Hepatocyte (in vitro differentiated cells): ENCODE results near the gene SEPTIN10. TPM values are rescaled to one million over a fixed set of nuclear protein-coding genes. Genes with fewer than 3 reads are reported as not detected.

Experiments
- DNase-seq: peaks from one replicate; pipeline ENCODE4 v3.0.0-alpha.2; 2016; ENCODE audit warnings: low spot score
- H2AFZ ChIP-seq: fragments of 200-600 bp; sonication (generic); 2 replicates; pipeline ENCODE4 v1.6.0; 2016; ENCODE audit warnings: antibody characterized with exemption, mild to moderate bottlenecking
- H3K27ac ChIP-seq: fragments of 200-600 bp; sonication (generic); 2 replicates; pipeline ENCODE4 v1.5.1; 2016; ENCODE audit warnings: mild to moderate bottlenecking
- H3K27me3 ChIP-seq: fragments of 200-600 bp; sonication (generic); 2 replicates; pipeline ENCODE4 v1.6.1; 2016
- H3K36me3 ChIP-seq: fragments of 200-600 bp; sonication (generic); replicated peaks from 2 replicates; pipeline ENCODE4 v1.5.1; 2016; ENCODE audit warnings: low read depth; ENCODE audit not compliant: insufficient read depth
- H3K4me1 ChIP-seq: fragments of 200-600 bp; sonication (generic); 2 replicates; pipeline ENCODE4 v1.5.1; 2016; ENCODE audit warnings: mild to moderate bottlenecking, moderate library complexity; ENCODE audit not compliant: insufficient read depth
- H3K4me2 ChIP-seq: fragments of 200-600 bp; sonication (generic); 2 replicates; pipeline ENCODE4 v1.6.0; 2016
- H3K4me3 ChIP-seq: fragments of 200-600 bp; sonication (generic); 2 replicates; pipeline ENCODE4 v1.5.1; 2016; ENCODE audit warnings: mild to moderate bottlenecking
- H3K79me2 ChIP-seq: fragments of 200-600 bp; sonication (generic); 2 replicates; pipeline ENCODE4 v1.6.0; 2017; ENCODE audit warnings: mild to moderate bottlenecking
- H3K9me2 ChIP-seq: fragments of 200-600 bp; sonication (generic); replicated peaks from 2 replicates; pipeline ENCODE4 v1.6.0; 2017; ENCODE audit warnings: mild to moderate bottlenecking; ENCODE audit not compliant: insufficient read depth
- H3K9me3 ChIP-seq: fragments of 200-600 bp; sonication (generic); 2 replicates; pipeline ENCODE4 v1.5.1; 2016; ENCODE audit warnings: low read depth, mild to moderate bottlenecking
- H4K20me1 ChIP-seq: fragments of 200-600 bp; sonication (generic); 2 replicates; pipeline ENCODE4 v1.6.0; 2016; ENCODE audit warnings: mild to moderate bottlenecking; ENCODE audit not compliant: insufficient read depth, poor library complexity, severe bottlenecking
- EZH2 ChIP-seq: fragments of 200-600 bp; sonication (generic); IDR thresholded peaks from 2 replicates; pipeline ENCODE4 v1.6.1; 2016; ENCODE audit warnings: antibody characterized with exemption, mild to moderate bottlenecking, borderline replicate concordance
- EZH2phosphoT487 ChIP-seq: fragments of 200-600 bp; sonication (generic); IDR thresholded peaks from one replicate; pipeline ENCODE4 v1.6.1; 2018; ENCODE audit warnings: antibody characterized with exemption, mild to moderate bottlenecking, low read depth, moderate library complexity; ENCODE audit not compliant: unreplicated experiment, severe bottlenecking
- WGBS: methylation state at CpG from one replicate; pipeline ENCODE4 v1.1.6; 2016; ENCODE audit warnings: low lambda C conversion rate; ENCODE audit errors: missing lambda C conversion rate; 5-methylcytosine and 5-hydroxymethylcytosine counted together
- polyA plus RNA-seq: library from polyadenylated mRNA; unstranded; fragments of >200 nt; fragmentation: Nextera tagmentation; extraction: Ambion mirVana; gene quantifications from 2 replicates; pipeline ENCODE4 v1.2.1, GENCODE V29; 2016
- total RNA-seq: library from RNA; depleted of rRNA; stranded (reverse); fragments of >200 nt; gene quantifications from 2 replicates; pipeline ENCODE4 v1.2.3, GENCODE V29; 2014
- TF ChIP-seq, protein P1 (sequence below): fragments of 200-600 bp; sonication (generic); IDR thresholded peaks from 2 replicates; pipeline ENCODE4 v1.5.1; 2016; ENCODE audit warnings: antibody characterized with exemption, mild to moderate bottlenecking; ENCODE audit not compliant: poor library complexity

Gene SEPTIN10
- total and polyA plus RNA-seq, 2 experiments from 2014 or later = 38.7 to 58.7 TPM

GRCh38 chr2:109649736-109650695 lies 36.2 kb upstream of the SEPTIN10 start:
- Histone ChIP-seq H3K27me3 (no peaks in the 10 kb centered on the region), H3K4me1 (peaks cover 10% of the 10 kb centered on the region), H3K79me2 (no peaks in the 10 kb centered on the region), H2AFZ (no peak overlapping the region), H3K9me3 (no peaks in the 10 kb centered on the region), H3K9me2 (no peaks in the 10 kb centered on the region), H3K36me3 (no peaks in the 10 kb centered on the region), H4K20me1 (no peaks in the 10 kb centered on the region), H3K4me2 (no peak overlapping the region), H3K4me3 (no peak overlapping the region), H3K27ac (no peak overlapping the region)
- DNase-seq = no peak
- WGBS = 75% methylated on average over 14 of the region's 14 CpGs
- TF ChIP-seq EZH2 = no peak
- TF ChIP-seq, protein P1, sequence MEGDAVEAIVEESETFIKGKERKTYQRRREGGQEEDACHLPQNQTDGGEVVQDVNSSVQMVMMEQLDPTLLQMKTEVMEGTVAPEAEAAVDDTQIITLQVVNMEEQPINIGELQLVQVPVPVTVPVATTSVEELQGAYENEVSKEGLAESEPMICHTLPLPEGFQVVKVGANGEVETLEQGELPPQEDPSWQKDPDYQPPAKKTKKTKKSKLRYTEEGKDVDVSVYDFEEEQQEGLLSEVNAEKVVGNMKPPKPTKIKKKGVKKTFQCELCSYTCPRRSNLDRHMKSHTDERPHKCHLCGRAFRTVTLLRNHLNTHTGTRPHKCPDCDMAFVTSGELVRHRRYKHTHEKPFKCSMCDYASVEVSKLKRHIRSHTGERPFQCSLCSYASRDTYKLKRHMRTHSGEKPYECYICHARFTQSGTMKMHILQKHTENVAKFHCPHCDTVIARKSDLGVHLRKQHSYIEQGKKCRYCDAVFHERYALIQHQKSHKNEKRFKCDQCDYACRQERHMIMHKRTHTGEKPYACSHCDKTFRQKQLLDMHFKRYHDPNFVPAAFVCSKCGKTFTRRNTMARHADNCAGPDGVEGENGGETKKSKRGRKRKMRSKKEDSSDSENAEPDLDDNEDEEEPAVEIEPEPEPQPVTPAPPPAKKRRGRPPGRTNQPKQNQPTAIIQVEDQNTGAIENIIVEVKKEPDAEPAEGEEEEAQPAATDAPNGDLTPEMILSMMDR = no peak
- TF ChIP-seq EZH2phosphoT487 = no peak

DNA sequence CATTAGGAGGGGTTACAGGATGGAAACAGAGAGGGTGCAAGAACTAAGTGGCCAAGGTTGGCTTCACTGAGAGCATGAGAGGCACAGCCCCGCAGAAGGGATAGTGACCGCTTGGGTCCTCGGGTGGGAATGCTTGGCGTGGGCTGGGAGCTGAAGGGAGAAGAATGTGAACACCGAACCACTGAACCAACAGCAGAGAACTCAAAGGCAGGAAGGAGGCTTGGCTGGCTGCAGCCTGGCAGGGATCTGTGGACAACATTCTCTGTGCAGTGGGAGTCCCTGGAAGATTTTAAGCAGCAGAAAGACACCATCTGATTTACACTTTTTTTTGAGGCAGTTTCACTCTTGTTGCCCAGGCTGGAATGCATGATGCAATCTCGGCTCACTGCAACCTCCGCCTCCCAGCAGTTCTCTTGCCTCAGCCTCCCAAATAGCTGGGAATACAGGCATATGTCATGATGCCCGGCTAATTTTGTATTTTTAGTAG lies 34.3 kb upstream of the SEPTIN10 start:
- Histone ChIP-seq H2AFZ (no peak overlapping the region), H3K4me2 (no peak overlapping the region)

GRCh38 chr2:109647636-109648035 lies 33.9 kb upstream of the SEPTIN10 start:
- no peak overlapping the region for H2AFZ ChIP-seq

More for the DNA sequence above, 34.3 kb upstream of the SEPTIN10 start:
- Histone ChIP-seq H4K20me1 (no peaks in the 10 kb centered on the region), H3K4me3 (no peak overlapping the region), H3K9me3 (no peaks in the 10 kb centered on the region), H3K36me3 (no peaks in the 10 kb centered on the region), H3K9me2 (no peaks in the 10 kb centered on the region), H3K27me3 (no peaks in the 10 kb centered on the region), H3K27ac (no peak overlapping the region), H3K79me2 (no peaks in the 10 kb centered on the region), H3K4me1 (peaks cover 29% of the 10 kb centered on the region)
- WGBS = 78% methylated on average over 8 of the region's 8 CpGs
- TF ChIP-seq EZH2 (no peak), EZH2phosphoT487 (no peak)
- TF ChIP-seq, protein P1 = no peak
- no peak for DNase-seq

More at GRCh38 chr2:109647636-109648035, 33.9 kb upstream of the SEPTIN10 start:
- TF ChIP-seq EZH2 = no peak
- TF ChIP-seq, protein P1 = no peak
- TF ChIP-seq EZH2phosphoT487 = no peak
- no peaks in the 10 kb centered on the region for H3K79me2 ChIP-seq
- H4K20me1 ChIP-seq = no peaks in the 10 kb centered on the region
- no peaks in the 10 kb centered on the region for H3K9me2 ChIP-seq
- no peaks in the 10 kb centered on the region for H3K27me3 ChIP-seq
- WGBS = 91% methylated on average over 7 of the region's 7 CpGs
- peaks cover 30% of the 10 kb centered on the region for H3K4me1 ChIP-seq
- no peak overlapping the region for H3K27ac ChIP-seq
- H3K36me3 ChIP-seq = no peaks in the 10 kb centered on the region
- no peak for DNase-seq
- H3K4me3 ChIP-seq = no peak overlapping the region
- H3K4me2 ChIP-seq = no peak overlapping the region
- H3K9me3 ChIP-seq = no peaks in the 10 kb centered on the region
